Measurements from ENCODE around the gene SLK.

DNA sequence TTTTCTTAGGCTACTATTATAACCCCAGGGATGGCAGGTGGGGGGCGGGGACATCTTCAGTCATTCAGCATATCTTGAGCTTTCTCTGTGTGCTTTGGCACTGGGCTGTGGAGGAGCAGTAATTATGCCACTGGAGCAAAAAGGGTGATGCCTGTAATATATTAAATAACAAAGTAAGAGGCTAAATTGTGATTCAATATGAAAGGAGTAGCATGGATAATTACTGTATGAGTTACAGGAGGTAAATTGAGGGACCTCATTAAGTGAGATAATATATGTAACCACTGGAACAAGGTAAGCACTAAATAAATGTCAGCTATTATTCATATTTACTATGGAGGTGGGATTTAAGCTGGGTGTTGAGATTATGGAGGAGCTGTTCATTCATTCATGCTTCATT, 45.7 kb upstream of the SLK start:
- TF ChIP-seq TCF12 (IDR thresholded peaks at IDR 0.05) (no peak), CTCF (IDR thresholded peaks at IDR 0.05) (no peak), MXI1 (IDR thresholded peaks at IDR 0.05; ENCODE audit: low read depth, low read length) (no peak), TEAD4 (IDR thresholded peaks at IDR 0.05; ENCODE audit: borderline replicate concordance, insufficient read depth) (no peak), POLR2AphosphoS5 (IDR thresholded peaks at IDR 0.05; ENCODE audit: low read depth, low read length) (no peak), RFX5 (IDR thresholded peaks at IDR 0.05; ENCODE audit: low read length) (no peak)
